Bronchial epithelial cell (primary cell): ENCODE data around the gene CRYZ. TPM values are rescaled to one million over a fixed set of nuclear protein-coding genes. Genes with fewer than 3 reads are reported as not detected.
"Not testable (repeated sequence)": the region's sequence is repeated elsewhere in the genome, so short reads cannot be mapped to it uniquely, and the experiment has no call there.

Experiments used
- DNase-seq: peaks from one replicate; pipeline ENCODE4 v3.0.0-alpha.2; 2010; ENCODE audit warnings: low read depth
- FAIRE-seq: peaks from 2 replicates; lab custom pipeline; 2011; peaks lifted over from hg19 to GRCh38; lab: Jason Lieb, UNC
- H3K27me3 ChIP-seq: 2 replicates; pipeline ENCODE4 v1.5.1; 2011; ENCODE audit warnings: low read length; ENCODE audit not compliant: control insufficient read depth, insufficient read depth
- H3K36me3 ChIP-seq: 2 replicates; pipeline ENCODE4 v1.5.1; 2011; ENCODE audit warnings: low read length; ENCODE audit not compliant: control insufficient read depth, insufficient read depth
- H3K4me3 ChIP-seq: 2 replicates; pipeline ENCODE4 v1.5.1; 2011; ENCODE audit warnings: mild to moderate bottlenecking, low read depth, low read length, control low read depth
- total RNA-seq: library from RNA; depleted of rRNA; stranded (reverse); fragments of >200 nt; gene quantifications from 2 replicates; pipeline ENCODE4 v1.2.1, GENCODE V29; 2014
- TF ChIP-seq, protein P1 (sequence below): IDR thresholded peaks from 2 replicates; pipeline ENCODE4 v1.5.1; 2011; ENCODE audit warnings: mild to moderate bottlenecking, moderate library complexity, low read length, control low read depth, inconsistent platforms; ENCODE audit not compliant: insufficient read depth, severe bottlenecking

CRYZ gene
- total RNA-seq, 1 donor from 2014 or later = 32.9 TPM

DNA sequence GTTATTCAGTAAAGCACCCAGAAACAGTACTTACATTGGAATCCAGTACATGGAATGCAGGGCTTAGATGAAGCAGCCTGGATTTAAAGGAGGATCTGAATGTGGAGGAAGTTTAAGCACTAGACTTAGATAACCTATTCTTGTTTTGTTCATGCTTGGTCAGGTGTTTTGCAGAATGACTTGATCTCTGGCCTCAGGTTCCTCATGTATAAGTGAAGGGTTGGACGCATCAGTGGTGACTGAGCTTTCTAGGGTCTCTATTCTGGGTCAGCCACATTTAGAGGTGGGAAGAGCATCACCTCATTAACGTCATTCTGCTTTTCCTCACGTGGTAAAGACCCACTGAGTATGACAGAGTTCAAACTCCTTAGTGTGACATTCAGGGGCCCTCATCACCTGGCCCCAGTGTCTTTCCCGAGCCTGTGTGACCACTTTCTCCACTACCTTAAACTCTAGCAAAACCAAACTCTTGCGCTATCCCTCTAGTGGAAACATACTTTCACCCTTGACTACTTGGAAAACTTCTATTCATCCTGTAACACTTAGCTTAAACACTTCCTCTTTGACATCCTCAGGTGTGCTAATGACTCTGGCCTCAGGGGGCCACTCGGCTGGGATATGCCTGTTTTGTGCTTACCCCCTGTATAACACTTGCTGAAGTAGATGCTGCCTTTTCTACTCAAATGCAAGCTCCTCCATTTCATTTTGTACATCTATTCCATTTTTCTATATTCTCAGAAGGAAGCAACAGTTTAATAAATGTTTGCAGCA lies 58.4 kb downstream of the CRYZ start:
- Histone ChIP-seq H3K27me3 (peaks cover 8% of the 10 kb centered on the region), H3K36me3 (no peaks in the 10 kb centered on the region), H3K4me3 (no peak overlapping the region)
- FAIRE-seq (no peak), DNase-seq (no peak)
- TF ChIP-seq, protein P1, sequence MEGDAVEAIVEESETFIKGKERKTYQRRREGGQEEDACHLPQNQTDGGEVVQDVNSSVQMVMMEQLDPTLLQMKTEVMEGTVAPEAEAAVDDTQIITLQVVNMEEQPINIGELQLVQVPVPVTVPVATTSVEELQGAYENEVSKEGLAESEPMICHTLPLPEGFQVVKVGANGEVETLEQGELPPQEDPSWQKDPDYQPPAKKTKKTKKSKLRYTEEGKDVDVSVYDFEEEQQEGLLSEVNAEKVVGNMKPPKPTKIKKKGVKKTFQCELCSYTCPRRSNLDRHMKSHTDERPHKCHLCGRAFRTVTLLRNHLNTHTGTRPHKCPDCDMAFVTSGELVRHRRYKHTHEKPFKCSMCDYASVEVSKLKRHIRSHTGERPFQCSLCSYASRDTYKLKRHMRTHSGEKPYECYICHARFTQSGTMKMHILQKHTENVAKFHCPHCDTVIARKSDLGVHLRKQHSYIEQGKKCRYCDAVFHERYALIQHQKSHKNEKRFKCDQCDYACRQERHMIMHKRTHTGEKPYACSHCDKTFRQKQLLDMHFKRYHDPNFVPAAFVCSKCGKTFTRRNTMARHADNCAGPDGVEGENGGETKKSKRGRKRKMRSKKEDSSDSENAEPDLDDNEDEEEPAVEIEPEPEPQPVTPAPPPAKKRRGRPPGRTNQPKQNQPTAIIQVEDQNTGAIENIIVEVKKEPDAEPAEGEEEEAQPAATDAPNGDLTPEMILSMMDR = no peak

- Histone ChIP-seq H3K4me3 (peak within 1 kb of the TSS; percentile 4), H3K36me3 (no peaks in the 10 kb centered on the region), H3K27me3 (peaks cover 8% of the 10 kb centered on the region)
- FAIRE-seq (no peak), DNase-seq (peak; percentile 5)
- TF ChIP-seq, protein P1 = no peak
Observed at GRCh38 chr1:74673351-74674111, 59.3 kb downstream of the CRYZ start, which contains the start of gene ERICH3. Gene ERICH3, minus strand, starts transcription at chr1:74673792. Its CDS starts 273 bp downstream, at chr1:74673519.

DNA sequence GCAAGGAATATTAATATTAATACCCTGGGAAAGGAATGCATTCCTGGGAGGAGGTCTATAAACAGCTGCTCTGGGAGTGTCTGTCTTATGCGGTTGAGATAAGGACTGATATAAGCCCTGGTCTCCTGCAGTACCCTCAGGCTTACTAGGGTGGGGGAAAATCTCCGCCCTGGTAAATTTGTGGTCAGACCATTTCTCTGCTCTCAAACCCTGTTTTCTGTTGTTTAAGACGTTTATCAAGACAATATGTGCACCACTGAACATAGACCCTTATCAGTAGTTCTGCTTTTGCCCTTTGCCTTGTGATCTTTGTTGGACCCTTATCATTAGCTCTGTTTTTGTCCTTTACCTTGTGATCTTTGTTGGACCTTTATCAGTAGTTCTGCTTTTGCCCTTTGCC lies 62.0 kb downstream of the CRYZ start:
- FAIRE-seq, H3K27me3 ChIP-seq, DNase-seq, H3K36me3 ChIP-seq, H3K4me3 ChIP-seq: not testable (repeated sequence)

Other genes with a start within 250 kb of the CRYZ start
- not detected in 2 replicates for gene LRRC53, start 220.4 kb downstream of the CRYZ start, total RNA-seq
- not detected in 2 replicates for gene ERICH3, start 59.3 kb downstream of the CRYZ start, total RNA-seq
- gene TYW3, start 102 bp upstream of the CRYZ start, total RNA-seq = 9.7 and 10.2 TPM in 2 replicates